8988T (cell line): ENCODE results near the gene AXDND1.

Experiments
- DNase-seq: peaks from one replicate; pipeline ENCODE4 v3.0.0; 2011

The AXDND1 gene

DNA sequence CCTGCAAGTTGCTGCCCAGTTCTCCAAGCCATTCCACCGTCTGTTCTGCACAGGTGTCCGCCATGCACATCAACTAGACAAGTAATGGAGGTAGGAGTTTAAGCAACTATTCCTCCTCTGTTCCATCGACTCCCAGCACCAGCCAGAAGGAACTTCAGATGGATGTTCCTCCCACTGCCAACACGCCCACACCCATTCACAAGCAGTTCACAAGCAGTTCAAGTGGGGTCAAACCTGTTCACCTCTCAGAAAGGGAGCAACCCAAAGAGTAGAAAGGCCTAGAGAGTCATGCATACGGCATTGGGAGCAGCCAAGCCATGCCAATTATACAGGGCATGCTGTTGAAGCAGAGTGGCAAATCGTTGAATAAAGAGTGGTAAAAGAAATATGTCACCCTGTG, 221.6 kb downstream of the AXDND1 start:
- DNase-seq = no peak

DNA sequence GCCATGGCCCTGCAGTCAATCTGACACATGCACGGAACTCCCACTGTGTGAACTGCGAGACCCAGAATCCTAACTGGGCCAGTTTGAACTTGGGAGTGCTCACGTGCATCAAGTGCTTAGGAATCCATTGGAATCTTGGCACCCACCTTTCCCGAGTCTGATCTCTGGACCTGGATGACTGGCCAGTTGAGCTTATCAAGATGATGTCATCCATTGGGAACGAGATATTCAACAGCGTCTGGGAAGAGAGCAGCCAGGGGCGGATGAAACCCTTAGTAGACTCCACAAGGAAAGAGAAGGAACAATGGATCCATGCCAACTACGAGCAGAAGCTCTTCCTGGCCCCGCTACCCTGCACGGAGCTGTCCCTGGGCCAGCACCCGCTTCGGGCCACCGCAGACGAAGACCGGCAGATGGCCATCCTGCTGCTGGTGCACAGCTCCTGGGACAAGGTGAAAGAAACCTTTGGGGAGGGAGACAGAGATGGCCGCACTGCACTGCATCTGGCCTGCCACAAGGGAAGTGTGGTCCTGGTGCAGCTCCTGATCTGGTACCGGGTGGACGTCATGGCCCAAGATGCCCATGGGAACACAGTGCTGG, 222.8 kb downstream of the AXDND1 start:
- no peak for DNase-seq

DNA sequence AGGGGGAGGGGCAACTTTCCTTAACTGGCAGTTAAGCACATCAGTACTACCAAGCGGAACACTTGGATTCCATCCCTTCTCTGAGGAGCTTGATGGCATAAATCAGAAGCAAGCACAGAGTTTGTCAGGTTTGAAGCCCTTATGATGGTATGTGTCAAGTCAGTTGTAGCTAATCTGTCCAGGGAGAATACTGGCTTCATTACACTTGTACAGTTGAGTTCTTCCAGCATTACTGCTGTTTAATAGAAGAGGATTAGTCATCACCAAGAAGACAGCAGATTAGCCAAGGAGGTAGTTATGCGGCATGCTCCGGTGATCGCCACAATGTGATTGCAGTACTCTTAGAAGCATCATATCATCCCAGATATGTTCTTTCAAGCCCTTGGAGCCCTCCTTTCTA, 223.7 kb downstream of the AXDND1 start:
- no peak for DNase-seq

DNA sequence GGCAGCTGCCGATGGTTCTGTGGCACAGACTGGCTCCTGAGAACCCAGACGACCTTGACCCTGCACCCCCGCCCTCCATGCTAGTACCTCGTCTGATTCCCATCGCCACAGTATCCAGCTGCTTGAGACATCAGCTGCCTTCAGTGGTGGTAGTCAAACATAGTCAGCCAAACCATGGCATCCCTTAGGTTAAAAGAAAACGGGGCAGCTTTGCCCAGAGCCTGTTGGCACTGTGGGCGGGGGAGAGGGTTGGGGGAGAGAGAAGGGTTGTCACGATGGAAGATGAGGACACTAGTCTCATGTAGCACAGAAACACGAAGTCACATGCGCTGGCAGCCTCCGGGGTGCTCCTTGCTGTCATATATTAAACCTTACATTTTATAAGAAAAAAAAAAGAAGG, 224.9 kb downstream of the AXDND1 start:
- DNase-seq = no peak

DNA sequence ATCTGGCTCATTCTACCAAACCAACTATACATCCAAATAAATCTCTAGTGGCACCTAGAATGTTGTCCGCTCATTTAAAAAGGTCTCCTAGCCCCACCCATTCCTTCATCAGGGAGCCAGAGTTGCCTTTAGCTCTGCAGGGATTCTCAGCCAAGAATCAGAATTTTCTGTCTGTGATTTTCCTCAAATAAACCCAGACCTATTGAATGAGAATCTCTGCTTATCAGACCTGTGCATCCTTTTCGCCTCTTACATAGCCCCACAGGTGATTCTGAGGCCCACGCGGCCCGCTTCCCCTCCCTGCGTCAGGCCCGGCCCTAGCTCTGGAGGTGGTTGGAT, 225.5 kb downstream of the AXDND1 start:
- no peak for DNase-seq

DNA sequence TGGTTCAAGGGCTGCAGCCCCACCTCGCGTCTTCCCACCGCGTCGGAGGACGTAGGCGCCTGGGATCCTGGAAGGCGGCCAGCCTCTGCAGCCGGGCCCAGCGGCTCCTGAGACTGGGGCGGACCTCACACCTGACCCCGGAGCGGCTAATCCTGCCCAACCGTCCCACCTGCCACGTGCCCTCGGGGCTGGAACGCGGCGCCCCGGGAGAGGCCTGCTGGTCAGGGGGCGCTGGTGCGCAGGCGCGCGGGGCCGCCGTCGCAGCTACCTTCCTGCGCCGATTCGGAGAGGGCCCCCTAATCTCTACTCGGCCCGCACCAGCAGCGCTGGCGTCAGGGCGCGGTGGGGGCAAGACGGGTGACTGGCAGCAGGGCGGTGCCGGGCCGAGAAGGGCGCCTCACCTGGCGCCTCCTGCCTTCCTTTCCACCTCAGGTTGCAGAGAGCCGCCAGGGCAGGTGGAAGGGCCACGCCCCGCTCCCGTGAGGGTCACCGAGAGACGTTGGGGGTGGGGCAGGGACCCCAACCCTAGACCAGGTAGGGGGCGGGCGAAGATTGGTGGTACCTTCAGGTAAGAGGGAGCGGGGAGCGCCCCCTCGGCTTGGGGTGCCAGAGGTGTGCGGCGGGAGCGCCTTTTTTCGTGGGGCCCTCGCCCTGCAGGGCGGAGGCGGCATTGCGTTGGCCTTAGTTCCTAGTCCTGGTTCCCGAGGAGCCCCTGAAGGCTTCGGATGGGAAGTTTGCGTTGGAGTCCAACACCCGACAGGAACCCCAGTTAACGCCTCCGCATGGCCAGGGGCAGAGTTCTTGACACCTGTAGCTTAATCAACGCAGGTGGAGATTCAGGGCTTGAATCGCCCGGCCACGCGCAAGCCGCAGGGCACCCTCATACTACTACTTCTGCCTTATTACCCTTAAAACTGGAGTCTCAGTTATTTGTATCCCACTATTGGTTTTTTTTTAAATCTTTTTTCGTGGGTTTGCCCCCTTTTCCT, 226.1 kb downstream of the AXDND1 start, which contains the start of gene TDRD5:
Gene TDRD5 (plus strand): TSS at position 241 of the 989 bp plus-strand sequence. CDS start 784 bp downstream, outside the sequence.
- no peak for DNase-seq

DNA sequence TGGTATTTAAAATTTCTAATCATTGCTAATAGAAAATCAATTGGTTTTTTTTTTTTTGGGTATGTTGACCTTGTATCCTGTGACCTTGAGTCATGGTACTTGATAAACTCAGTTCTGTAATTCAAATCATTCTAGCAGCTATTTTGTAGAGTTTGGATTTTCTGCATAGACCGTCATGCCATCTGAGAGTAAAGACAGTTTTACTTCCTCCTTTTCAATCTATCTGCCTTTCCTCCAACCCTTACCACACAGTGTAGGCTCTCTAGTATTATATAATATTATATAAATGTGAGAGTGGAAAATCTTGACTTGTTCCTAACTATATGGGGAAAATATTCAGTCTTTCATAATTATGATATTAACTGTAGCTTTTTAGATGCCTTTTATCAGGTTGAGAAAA, 232.9 kb downstream of the AXDND1 start:
- no peak for DNase-seq

DNA sequence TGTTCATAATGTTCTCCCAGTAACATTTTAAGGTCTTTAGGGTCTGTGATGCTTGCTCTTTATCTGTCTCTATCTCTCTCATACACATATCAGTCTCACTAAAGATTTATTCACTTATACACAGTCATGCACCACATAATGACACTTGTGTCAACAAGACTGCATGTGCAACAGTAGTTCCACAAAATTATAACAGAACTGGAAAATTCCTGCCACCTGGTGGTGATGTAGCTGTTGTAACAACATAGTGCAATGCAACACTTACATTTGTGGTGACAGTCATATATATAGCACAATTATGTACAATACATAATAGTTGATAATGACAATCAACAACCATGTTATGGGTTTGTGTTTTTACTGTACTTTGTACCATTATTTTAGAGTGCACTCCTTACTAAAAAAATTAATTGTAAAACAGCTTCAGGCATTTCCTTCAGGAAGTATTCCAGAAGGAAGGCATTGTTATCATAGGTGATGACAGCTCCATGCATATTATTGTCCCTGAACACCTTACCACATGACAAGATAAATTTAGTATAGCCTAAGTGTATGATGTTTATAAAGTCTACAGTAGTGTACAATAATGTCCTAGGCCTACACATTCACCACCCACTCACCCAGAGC, 234.0 kb downstream of the AXDND1 start:
- DNase-seq = no peak

DNA sequence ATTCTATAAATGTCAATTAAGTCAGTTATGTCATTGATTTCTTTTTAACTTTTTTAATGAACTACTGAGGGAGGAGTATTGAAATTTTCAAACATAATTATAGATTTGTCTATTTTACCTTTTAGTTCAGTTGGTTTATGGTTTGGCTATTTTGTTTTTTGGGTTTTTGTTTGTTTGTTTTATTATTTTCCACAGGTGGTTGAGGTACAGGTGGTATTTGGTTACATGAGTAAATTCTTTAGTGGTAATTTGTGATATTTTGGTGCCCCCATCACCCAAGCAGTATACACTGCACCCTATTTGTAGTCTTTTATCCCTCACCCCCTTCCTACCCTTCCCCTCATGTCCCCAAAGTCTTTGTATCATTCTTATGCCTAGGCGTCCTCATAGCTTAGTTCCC, 235.3 kb downstream of the AXDND1 start:
- no peak for DNase-seq
